RPMI8226 (cell line): ENCODE results near the gene SYCP2.

ENCODE experiments used
- DNase-seq: peaks from one replicate; pipeline ENCODE4 v3.0.0-alpha.2; 2015

The SYCP2 gene

DNA sequence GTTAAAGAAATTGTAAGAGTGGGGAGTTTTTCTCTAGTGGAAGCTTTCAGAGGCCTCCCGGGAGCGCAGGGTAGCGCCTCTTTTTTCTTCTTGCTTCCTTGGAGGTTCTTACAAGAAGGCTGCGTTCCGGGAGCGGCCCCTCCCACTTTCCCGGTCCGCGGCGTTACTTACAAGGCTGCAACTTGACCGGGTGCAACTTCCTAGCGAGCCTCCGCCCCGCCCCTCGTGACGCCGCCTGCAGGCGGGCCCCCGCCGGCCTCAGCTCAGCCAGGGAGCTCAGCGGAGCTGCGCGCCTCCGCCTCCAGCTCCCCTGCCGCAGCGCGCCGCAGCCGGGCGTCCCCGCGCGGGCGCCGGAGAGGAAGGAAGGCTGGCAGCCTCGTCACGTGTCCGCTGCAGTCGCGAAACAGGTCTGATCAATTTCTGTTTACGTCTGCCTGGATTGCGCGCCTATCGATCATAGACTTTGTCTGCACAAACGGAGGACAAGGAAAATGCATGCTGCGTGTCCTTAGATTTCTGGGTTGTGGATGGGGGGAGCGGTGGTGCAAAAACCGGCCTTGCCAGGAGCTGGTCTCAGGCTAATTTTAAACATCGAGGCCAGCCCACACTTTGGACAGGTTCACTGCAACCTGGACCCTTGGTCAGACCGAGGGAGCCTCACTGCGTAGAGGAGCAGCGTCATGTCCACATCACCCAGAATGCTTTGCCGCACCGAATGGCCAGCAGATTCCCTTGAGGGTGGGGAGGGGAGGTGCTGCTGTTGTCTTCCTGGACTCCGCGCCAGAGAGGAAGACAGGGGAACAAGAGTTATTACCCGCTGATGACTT, 6.9 kb upstream of the SYCP2 start, which contains the start of the genes FAM217B and PPP1R3D:
FAM217B (plus strand) TSS at position 261 of the 827 bp plus-strand sequence. CDS start 3,555 bp downstream, outside the sequence.
PPP1R3D (minus strand) TSS at position 177 of the 827 bp plus-strand sequence. CDS start 374 bp downstream, outside the sequence.
- peak; percentile 93 for DNase-seq

DNA sequence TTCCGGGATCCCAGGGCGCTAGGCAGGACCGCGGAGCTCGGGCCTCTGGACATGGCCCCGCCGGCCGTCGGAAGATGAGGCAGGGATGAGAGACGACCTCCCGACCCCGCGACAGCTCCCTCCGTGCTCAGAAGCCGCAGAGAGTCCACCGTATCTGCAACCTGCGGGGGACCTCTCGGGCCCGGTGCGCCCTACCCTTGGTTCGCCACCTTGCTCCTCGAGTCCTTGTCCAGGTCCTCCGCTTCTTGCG, 6.4 kb upstream of the SYCP2 start:
- DNase-seq: no peak

DNA sequence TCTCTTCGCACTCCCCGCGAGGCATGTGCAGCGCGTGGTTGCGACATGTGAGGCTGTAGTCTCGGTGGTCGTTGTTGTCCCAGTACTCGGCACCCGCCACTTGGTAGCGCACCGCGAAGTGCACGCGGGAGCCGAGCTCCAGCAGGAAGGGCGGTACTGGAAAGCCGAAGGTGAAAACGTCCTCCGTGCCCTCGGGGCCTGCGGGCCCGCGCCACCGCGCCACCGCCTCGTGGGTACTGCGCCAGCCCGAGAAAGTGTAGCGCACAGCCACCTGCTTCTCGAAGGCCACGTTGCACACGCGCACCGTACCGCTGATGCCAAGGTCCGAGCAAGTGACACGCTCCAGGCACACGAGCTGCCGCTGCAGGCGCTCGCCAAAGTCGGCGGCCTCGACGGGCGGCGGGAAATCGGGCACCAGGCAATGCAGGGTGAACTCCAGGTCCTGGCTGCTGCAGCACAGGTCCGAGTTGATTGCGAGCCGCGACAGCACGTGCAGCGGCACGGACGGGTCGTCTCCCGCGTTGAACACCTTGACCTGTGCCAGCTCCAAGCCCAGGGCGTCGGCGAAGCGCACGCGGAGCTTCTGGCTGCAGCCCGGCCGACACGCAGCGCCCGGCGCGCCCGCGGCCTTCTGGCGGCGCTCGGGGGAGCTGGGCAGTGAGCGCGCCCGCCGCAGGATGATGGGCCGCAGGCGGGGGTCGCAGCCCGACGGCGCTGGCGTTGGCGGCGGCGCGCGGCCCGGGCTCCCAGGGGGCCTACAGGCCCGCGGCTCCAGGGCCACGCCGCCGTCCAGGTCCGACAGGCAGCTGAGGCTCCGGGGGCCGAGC, 5.8 kb upstream of the SYCP2 start:
- peak; percentile 32 for DNase-seq

DNA sequence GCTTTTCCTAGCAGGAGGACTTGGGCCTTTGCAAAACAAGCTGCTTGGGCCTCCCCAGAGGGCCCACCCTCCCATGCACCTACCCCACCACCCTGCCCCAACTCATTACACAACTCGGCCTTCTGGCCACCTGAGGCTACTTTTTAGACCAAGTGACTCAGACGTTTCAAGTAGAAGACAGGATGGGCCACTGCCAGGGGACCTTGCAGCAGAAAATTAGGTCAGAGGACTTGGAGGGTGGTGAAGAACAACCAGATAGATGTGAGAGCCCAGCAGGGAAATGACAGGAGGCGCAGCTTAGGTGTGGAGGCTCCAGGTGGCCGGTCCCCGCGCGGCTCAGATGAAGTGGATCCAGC, 5.2 kb upstream of the SYCP2 start:
- no peak for DNase-seq

DNA sequence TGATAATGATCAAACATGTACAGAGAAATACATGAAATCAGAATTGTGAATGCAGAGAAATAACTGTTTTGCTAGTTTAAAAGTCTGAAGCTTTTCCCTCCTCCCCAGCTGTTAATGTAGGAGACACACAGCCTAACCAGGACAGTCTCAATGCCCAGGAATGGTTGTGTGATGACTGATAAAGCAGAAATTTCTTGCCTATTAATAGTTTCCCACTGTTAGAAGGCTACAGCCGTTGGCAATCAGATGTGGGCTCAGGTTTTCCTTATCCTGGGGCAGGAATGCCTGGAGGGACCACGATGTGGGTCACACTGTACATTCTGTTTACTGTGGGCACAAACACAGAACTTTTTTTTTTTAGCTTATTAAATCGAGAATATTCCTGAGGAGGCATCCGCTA, 4.8 kb upstream of the SYCP2 start:
- DNase-seq: no peak

DNA sequence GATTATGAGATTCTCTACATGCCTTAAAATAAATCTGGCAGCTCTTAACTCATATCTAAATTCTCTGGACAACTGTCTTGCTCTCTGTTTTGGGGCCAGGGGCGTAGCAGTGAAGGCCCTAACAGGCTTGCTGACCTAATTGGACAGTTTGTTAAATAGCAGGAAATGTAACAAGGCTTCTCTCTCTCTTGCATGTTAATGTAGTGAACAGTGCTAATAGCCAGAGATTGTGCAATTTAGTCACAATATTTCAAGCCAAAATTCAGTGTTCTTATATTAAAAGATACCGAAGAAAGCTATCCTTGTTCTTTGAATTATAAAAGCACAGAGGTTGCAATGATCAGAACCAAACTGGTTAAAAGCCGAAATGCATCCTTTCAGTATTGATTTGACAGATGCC, 3.7 kb upstream of the SYCP2 start:
- DNase-seq: no peak

DNA sequence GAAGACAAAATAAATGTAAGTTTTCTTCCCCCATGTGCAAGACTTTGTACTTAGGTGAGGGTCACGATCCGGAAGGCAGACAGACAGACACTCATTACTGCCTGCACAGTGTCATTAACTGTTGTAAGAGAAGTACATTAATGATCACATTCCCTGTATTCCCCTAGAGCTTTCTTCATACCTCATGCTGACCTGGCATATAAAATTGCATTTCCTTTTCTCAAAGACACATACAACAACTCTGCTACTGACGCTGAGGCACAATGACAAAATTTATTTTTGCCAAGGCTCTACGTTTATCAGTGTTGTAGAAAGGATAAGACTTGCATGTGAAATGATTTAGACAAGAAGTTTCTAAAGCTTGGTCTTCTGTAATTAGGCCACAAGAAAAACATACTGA, 3.0 kb upstream of the SYCP2 start:
- no peak for DNase-seq

DNA sequence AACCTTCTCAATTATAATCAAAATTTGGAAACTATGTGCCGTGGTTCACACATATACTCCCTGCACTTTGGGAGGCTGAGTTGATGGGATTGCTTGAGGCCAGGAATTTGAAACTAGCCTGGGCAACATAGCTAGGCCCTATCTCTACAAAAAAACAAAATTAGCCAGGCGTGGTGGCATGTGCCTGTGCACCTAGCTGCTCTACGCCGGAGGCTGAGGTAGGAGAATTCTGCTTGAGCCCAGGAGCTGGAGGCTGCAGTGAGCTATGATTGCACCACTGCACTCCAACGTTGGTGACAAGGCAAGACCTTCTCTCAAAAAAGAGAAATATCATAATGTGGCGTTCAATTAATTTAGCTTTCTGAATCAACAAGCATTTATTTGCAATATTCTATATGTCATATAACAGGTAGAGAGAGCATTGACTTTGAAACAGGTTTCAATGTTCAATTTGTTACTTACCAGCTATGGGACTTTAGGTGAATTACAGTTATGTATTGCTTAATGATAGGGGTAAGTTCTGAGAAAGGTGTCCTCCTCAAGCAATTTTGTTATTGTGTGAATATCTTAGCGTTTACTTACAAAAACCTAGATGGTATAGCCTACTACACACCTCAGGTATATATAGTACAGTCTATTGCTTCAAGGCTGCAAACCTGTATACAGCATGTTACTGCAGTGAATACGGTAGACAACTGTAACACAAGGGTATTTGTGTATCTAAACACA, 2.2 kb upstream of the SYCP2 start:
- no peak for DNase-seq

DNA sequence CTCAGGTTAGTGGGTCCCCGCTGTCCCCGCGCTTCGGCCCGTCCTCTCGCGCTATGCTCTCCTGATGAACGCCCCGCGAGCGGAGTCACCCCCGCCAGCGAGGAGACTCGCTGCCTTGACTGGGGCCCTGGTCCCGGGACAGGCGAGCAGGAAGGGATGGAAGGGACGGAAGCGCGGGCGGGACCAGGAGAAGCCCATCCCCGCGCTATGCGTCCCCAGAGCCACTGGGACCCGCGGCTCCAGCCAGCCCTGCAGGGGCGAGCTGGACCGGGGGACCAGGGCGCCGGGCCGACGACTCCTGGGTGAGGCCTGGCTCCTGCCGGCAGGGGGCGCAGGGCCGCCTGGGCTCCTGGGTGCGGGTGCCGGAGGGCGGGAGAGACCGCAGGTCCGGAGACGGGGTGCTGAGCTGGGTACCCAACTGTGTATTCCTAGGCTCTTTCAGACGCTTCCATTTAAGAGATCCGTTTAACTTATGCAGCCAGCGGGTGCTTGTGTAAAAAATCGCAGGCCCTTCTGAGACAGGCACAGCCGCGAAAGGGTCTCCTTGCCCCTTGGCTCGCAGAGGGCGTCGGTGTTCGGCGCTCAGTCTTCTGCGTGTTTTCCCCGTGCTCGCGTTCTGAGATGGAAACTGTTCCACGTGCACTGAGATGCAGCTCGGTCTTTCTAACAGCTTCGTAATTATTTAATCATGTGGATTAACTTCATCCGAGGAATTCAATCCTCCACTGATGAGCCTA, 580 bp upstream of the SYCP2 start:
- peak; percentile 60 for DNase-seq

DNA sequence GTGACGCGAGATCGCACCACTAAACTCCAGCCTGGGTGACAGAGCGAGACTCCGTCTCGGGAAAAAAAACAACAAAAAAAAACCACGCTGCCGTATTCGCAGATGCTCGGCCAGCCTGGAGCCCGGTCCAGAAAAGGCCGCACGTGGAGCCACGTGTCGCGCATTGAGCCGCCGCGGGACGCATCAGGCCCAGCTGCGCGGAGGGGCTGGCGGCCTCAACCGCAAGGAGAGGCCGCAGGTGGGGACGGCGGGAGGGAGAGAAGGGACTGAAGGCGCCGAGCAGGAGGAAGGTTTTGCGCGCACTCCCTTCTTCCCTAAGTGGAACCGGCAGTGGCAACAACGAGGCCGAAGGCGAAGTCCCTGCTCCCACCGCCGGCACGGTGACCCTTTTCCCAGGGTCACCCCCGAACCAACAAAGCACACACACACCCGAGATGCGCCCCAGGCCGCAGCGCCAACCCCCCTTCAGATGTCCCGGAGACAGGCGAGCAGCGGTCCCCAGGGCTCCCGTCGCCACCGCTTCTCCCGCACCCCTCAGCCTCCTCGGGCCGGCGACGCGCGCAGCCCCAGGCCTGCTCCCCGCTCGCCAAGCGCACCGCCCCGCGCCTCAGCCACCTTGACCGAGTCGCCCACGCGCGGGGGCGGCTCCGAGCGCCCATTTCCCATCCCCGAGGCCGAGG, 681 bp downstream of the SYCP2 start:
- DNase-seq: no peak

DNA sequence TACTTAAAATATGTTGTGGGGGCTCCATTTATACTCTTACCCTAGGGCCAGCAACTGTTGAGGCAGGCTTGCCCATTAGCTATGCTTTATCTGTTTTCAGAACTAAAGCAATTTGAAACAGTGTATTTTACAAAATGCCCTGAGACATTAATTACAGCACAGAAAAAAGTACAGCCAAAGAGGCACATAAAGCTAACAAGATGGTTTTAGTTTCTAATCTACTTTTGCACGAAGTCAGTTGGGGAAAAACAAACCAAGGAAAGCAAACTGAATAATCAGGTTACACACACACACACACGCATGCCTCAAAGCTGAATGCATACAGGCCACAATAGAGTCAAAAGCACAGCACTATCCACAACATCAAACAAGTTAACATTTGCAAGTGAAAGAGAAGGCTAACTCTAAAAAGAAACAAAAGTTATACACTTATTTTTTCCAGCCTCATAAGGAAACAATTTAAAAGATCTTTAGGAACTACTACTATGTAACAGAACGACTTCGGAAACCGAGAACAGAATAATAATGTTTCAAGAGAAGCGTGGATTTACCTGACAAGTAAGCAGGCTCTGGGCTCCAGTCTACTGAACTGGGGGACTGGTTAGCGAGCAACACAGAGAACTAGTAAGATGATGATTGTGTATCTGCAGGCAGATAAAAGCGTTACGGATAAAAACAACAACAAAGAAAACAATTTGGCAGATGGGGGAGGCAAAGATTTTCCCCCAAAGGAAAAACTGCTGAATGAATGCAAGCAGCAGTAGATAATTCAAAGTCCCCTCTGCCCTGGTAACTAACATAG, 1.7 kb downstream of the SYCP2 start:
- DNase-seq: no peak

DNA sequence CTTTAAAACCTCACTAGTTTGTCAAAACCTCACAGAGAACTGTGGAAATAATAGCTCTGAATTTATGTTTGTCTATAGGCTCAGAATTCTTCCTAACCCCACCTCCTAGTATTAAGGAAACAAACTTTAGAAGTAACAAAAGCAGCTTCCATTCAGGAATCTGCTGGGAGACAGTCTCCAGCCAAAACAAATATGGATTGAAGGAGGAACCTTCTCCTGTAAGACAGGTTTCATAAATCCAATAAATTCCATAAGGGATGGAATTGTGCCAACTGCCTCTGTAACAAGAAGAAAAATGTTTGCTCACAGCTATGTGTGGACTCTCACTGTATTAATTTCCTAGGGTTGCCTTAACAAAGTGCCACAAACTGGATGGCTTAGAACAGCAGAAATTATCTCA, 7.5 kb downstream of the SYCP2 start:
- no peak for DNase-seq

DNA sequence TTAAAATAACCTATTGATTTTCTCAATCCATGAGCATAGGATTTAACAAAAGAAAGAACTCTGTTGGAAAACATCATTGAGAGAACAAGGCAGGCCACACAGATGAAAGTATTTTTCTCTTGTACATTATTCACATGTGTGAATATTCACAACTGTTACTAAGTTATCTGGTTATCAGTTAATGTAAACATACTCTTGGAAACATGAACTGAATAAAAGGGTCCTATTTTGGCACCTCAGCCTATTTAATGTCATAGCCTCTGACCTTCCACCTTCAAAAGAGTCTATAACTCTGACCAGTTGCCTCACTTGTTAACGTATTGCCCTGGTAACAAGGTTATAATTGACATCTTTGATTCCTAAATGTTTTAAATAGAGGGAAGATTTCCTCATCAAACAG, 8.1 kb downstream of the SYCP2 start:
- DNase-seq: no peak

DNA sequence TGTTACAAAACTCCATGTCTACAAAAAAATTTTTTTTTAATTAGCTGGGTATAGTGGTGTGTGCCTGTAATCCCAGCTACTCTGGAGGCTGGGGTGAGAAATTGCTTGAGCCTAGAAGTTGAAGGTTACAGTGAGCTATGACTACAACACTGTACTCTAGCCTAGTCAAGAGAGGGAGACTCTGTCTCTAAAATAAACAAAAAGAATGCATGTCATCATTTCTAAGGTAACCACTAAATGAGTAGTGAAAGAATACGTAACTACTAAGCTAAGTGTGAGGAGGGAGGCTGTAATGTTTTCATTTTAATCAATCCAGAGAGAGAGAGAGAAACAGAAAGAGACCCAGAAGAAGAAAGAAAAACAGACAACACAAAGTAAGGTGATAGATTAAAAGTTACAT, 9.9 kb downstream of the SYCP2 start:
- DNase-seq: no peak

DNA sequence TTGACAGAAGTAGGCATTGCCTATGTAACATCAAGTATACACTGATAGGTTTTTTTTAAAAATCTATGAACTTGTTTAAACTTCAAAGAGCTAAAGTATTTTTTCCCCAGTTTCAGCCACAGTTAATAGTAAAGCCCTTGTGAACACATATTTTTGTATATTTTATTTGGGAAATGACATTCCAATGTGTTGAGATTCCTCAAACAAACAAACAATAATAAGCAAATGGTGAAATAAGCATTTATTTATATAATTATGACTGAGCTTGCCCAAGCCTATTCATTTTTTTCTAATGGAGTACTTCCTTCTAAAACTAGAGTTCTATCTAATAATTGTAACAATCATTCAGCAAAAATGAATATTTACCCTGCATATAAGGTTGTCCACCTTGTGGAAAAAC, 12.5 kb downstream of the SYCP2 start:
- DNase-seq: no peak

DNA sequence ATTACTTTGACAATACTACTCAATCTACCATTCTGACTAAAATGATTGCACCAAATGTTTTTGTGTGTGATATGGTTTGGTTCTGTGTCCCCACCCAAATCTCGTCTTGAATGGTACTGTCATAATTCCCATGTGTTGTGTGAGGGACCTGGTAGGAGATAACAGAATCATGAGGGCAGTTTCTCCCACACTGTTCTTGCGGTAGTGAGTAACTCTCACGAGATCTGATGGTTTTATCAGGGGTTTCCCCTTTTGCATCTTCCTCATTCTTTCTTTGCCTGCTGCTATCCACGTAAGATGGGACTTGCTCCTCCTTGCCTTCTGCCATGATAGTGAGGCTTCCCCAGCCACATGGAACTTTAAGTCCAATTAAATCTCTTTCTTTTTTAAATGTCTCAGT, 20.8 kb downstream of the SYCP2 start:
- DNase-seq: no peak

DNA sequence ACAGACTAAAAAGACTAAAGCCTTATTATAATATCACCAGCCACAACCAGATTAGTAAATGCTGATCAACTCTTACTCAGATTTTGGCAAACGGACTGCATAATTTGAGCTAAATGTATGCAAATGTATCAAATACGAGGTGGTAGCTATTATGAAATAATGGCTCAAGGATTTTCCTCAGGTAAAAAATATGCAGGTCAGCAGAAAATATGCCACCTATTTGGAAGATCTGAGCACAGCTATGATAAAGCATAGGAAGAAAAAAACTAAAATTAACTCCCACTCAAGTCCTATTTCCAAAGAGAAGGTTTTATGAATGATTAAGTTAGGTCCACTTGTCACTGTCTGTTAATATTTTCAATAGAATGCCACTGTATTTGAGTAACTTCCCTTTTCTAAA, 22.4 kb downstream of the SYCP2 start:
- DNase-seq: no peak

DNA sequence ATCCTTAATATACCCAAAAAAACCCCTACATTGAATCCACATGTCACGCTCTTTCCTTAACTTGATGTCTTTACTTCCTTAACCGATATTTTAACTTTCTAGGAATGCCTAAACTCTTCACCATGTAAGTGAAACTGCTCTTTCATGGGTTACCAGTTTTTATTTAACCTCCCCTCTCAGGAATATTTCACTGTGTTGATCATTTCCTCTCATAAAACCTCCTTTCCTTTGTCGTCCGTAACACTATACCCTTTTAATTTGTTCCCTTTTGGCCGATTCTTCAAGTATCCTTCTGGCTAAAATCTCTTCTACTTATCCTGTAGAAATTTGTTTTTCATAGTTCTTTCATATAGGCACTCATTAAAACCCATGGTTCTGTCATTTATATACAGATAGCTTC, 24.6 kb downstream of the SYCP2 start:
- no peak for DNase-seq

DNA sequence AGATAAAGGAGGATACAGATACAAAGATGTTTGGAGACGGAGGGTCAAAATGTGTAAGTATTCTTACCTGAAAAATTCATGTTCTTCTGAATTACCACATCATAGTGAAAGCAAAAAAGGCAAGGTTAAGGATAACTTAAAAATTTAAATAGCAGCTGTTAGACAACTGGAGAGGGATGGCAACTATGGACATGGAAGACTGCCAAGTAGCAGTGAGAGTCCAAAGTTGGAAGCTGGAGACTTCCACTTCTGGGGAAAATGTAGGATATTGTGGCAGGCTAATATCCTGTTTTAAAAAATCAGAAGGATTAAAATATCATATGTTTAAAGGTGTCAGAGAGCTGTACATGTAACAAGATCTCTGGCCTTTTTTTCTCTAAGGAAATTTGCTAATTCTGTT, 29.8 kb downstream of the SYCP2 start:
- no peak for DNase-seq

DNA sequence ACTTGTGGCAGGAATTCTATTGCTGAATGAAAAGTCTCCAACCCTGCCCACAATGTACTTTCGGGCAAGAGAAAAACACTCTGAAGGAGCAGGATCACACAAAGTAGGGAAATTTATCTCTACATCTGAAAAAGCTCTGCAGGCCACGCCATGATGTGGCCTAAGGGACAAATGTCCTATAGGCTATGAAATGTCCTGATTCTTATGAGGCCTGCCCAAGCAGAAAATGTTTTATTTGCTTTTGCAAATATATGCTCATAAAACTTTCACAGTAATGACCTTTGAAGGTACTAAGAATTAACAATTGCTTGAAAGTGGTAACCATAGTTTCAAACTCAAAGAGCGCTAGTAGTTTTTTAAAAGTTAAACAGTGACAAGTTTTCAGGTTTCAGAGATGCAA, 31.0 kb downstream of the SYCP2 start:
- DNase-seq: no peak

DNA sequence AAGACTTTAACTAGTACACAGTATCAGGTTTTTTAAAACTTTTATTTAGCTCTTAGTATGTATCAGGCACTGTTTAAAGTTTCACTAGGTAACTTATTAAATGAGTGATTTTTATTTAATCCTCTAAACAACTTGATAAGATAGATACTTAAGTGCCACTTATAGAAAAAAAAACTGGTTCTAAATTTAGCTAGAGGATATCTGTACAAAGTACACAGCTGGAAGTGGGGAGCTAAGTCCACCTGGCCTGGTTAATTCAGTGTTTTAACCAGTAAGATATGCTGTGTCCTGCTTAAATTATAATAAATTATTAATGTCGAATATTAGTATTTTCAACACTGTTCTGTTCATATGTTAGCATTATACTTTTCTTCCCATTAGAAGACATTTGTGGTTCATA, 37.5 kb downstream of the SYCP2 start:
- no peak for DNase-seq

DNA sequence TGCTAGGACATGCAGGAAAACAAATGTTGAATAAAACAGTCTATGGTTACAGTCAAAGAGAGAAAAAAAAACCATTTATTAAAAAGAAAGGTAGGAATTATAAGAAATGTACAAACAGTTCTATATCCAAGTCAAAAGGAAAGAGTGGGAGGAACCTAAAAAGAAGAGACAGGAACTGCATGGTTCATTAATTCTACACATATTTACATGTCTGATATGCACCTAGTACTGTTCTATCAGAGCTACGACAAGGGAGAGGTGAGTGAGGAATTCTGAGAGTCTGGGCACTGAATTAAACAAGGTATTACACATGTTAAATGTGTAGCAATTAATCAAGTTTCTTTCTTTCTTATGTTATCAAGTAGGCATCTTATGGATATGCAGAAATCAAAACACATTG, 41.9 kb downstream of the SYCP2 start:
- no peak for DNase-seq
